GM12878 (cell line): Measurements from ENCODE around the gene CLK4. TPM values are rescaled to one million over a fixed set of nuclear protein-coding genes. Genes with fewer than 3 reads are reported as not detected.
A peak's percentile ranks its signal among the peaks of the same experiment; 100 is the strongest.

ENCODE experiments used
- ATAC-seq: fragments of 200-7000 bp; cut with Tn5 transposase; 3 replicates; pipeline ENCODE4 v1.9.1; 2020; ENCODE audit warnings: mild to moderate bottlenecking, moderate library complexity
- BruUV-seq: library from RNA; stranded (reverse); fragments of 400-500 nt; replicated peaks from 2 replicates; lab custom pipeline; 2021; lab: Mats Ljungman, UMichigan
- CTCF ChIA-PET: fragments of 300-600 bp; sonication (Branson Sonifier 250); formaldehyde crosslinking; extraction: SDS; loops from one replicate; lab custom pipeline; 2021; ENCODE audit warnings: inconsistent platforms; lab: Yijun Ruan, JAX
- POLR2A ChIA-PET: fragments of 350-600 bp; formaldehyde crosslinking; extraction: SDS; loops from one replicate; lab custom pipeline; 2021; ENCODE audit warnings: inconsistent platforms; lab: Charles Lee
- RAD21 ChIA-PET: fragments of 300-600 bp; sonication (Branson Sonifier 250); formaldehyde crosslinking; loops from one replicate; lab custom pipeline; 2023; ENCODE audit warnings: antibody characterized with exemption; ENCODE audit not compliant: unreplicated experiment; lab: Charles Lee
- SMC1A ChIA-PET: fragments of 300-600 bp; sonication (Branson Sonifier 250); formaldehyde crosslinking; loops from one replicate; lab custom pipeline; 2023; ENCODE audit not compliant: unreplicated experiment, uncharacterized antibody; lab: Charles Lee
- DNase-seq: peaks from one replicate; pipeline ENCODE4 v3.0.0-alpha.2; 2011; ENCODE audit warnings: low read depth, low spot score
- FAIRE-seq: peaks from 3 replicates; lab custom pipeline; 2011; peaks lifted over from hg19 to GRCh38; lab: Jason Lieb, UNC
- H2AFZ ChIP-seq: 2 replicates; pipeline ENCODE4 v1.6.0; 2011; ENCODE audit warnings: low read depth, low read length, control low read depth; ENCODE audit not compliant: control insufficient read depth
- H3K27ac ChIP-seq: 2 replicates; pipeline ENCODE4 v1.5.1; 2011; ENCODE audit warnings: control low read depth; ENCODE audit not compliant: control insufficient read depth, insufficient read depth
- H3K27me3 ChIP-seq, 2 experiments: replicated peaks in 1 of 2; 2 replicates each; pipeline versions ENCODE4 v1.6.0 to v1.6.1; 2011; ENCODE audit warnings: low read length in 1 of 2; ENCODE audit not compliant: control insufficient read depth in 2 of 2, insufficient read depth in 2 of 2
- H3K36me3 ChIP-seq, 2 experiments: 2 replicates each; pipeline ENCODE4 v1.5.1; 2011; ENCODE audit warnings: low read length in 1 of 2; ENCODE audit not compliant: control insufficient read depth in 2 of 2, insufficient read depth in 2 of 2
- H3K4me1 ChIP-seq: 2 replicates; pipeline ENCODE4 v1.6.1; 2011; ENCODE audit warnings: mild to moderate bottlenecking, low read length, moderate library complexity, mixed read lengths; ENCODE audit not compliant: control insufficient read depth, insufficient read depth
- H3K4me2 ChIP-seq: 2 replicates; pipeline ENCODE4 v1.6.0; 2011; ENCODE audit warnings: control low read depth; ENCODE audit not compliant: control insufficient read depth, insufficient read depth
- H3K4me3 ChIP-seq: fragments of 200-600 bp; sonication (generic); 2 replicates; pipeline ENCODE4 v1.5.1; 2016
- H3K79me2 ChIP-seq: 2 replicates; pipeline ENCODE4 v1.6.0; 2011; ENCODE audit warnings: low read length; ENCODE audit not compliant: control insufficient read depth, insufficient read depth
- H3K9ac ChIP-seq: 2 replicates; pipeline ENCODE4 v1.8.0; 2011; ENCODE audit warnings: low read length, control low read depth, mixed read lengths; ENCODE audit not compliant: control insufficient read depth, insufficient read depth
- H3K9me3 ChIP-seq: replicated peaks from 3 replicates; pipeline ENCODE4 v1.5.1; 2011; ENCODE audit warnings: mild to moderate bottlenecking, low read length; ENCODE audit not compliant: control insufficient read depth, insufficient read depth
- H4K20me1 ChIP-seq: 2 replicates; pipeline ENCODE4 v1.6.0; 2011; ENCODE audit not compliant: control insufficient read depth, insufficient read depth
- IRF3 ChIP-seq: fragments of 450-650 bp; IDR thresholded peaks from 2 replicates; pipeline ENCODE4 v1.6.1; 2014; ENCODE audit warnings: mild to moderate bottlenecking
- MEF2B ChIP-seq: fragments of 450-650 bp; IDR thresholded peaks from 2 replicates; pipeline ENCODE4 v1.6.1; 2018; ENCODE audit warnings: mild to moderate bottlenecking, moderate library complexity; ENCODE audit not compliant: partially characterized antibody, poor library complexity, severe bottlenecking
- ZNF687 ChIP-seq: fragments of 450-650 bp; IDR thresholded peaks from 2 replicates; pipeline ENCODE4 v1.6.1; 2017; ENCODE audit warnings: mild to moderate bottlenecking, moderate library complexity
- ZZZ3 ChIP-seq: IDR thresholded peaks from 2 replicates; pipeline ENCODE4 v1.6.1; 2011; ENCODE audit warnings: low read depth; ENCODE audit not compliant: control insufficient read depth, insufficient read length
- WGBS: methylation state at CpG from one replicate; pipeline ENCODE4 v1.1.6; 2016; ENCODE audit warnings: low lambda C conversion rate; ENCODE audit not compliant: insufficient replicate concordance, insufficient coverage; ENCODE audit errors: missing lambda C conversion rate; 5-methylcytosine and 5-hydroxymethylcytosine counted together
- in situ Hi-C: fragments of 300-500 bp; cut with MboI; formaldehyde crosslinking; loops from 9 replicates; pipeline ENCODE4 v1.14.3; 2018; ENCODE audit warnings: mixed read lengths
- intact Hi-C: fragments of 100-400 bp; cut with micrococcal nuclease; formaldehyde crosslinking; loops from one replicate; pipeline ENCODE4 v1.14.2; 2022; ENCODE audit not compliant: unreplicated experiment
- polyA plus RNA-seq, 11 experiments: library from polyadenylated mRNA; depleted of rRNA in 4 of 11; unstranded in 6 of 11; stranded (reverse) in 5 of 11; fragments of >200 nt; fragmentation: Nextera tagmentation in 4 of 11; fragmentation: Illumina TruSeq in 1 of 11; extraction: Ambion mirVana in 4 of 11; extraction: Trizol in 1 of 11; gene quantifications; 1 replicate in 1 of 11; 2 replicates in 10 of 11; pipeline versions ENCODE4 v1.2.1 to v1.2.3, GENCODE V29; 2011 to 2016; ENCODE audit warnings: inconsistent platforms in 2 of 11, missing spikeins in 2 of 11, low read depth in 1 of 11
- total RNA-seq, 4 experiments: library from RNA; depleted of rRNA in 3 of 4; stranded (reverse); fragments of >200 nt in 3 of 4; fragmentation: Illumina TruSeq in 1 of 4; extraction: Trizol in 1 of 4; gene quantifications; 2 replicates each; pipeline versions ENCODE4 v1.2.1 to v1.2.3, GENCODE V29; 2013 to 2021

The CLK4 gene
- total and polyA plus RNA-seq, 10 of the 15 experiments (the other 5 are each of a cell fraction or from before 2014, with no cell fraction given) = 13.6 to 47.9 (median 19.1) TPM

GRCh38 chr5:178627259-178627598 lies 379 bp upstream of the CLK4 start:
- 9% methylated on average over 14 of the region's 20 CpGs for WGBS
- BruUV-seq = no TSS peak
- H3K4me1 ChIP-seq = no peaks in the 10 kb centered on the region
- peaks cover 0 to 3% of the 10 kb centered on the region in 2 experiments; a peak in 2 of 4 replicates for H3K36me3 ChIP-seq
- POLR2A ChIA-PET = interaction anchor here (0.8 to 1.4 kb wide), 2 partner anchors 11 to 103 kb away, joined by 3 to 5 read pairs; partner anchors contain the start of gene ZNF354A
- peak overlapping the region; percentile 90 for H3K4me2 ChIP-seq
- RAD21 ChIA-PET = no interaction called here
- peak overlapping the region; percentile 52 for H3K9ac ChIP-seq
- ATAC-seq (peak; percentile 19; the same call in 2 of the 3 replicates), FAIRE-seq (no peak), DNase-seq (no peak)
- SMC1A ChIA-PET = interaction anchor here (1.3 kb wide), 1 partner anchor 11 kb away, joined by 4 read pairs; no protein-coding TSS in a partner anchor
- H3K79me2 ChIP-seq = peaks cover 46% of the 10 kb centered on the region
- H3K27ac ChIP-seq = peak overlapping the region; percentile 13; the same call in 1 of the 2 replicates
- H3K27me3 ChIP-seq = no peaks in the 10 kb centered on the region
- CTCF ChIA-PET = no interaction called here
- H3K4me3 ChIP-seq = peak overlapping the region; percentile 62
- no peaks in the 10 kb centered on the region; the same call in 2 of the 3 replicates for H3K9me3 ChIP-seq
- in situ Hi-C loops (loop anchor here (10.0 kb wide), 1 partner anchor 918 kb away; no protein-coding TSS in a partner anchor), intact Hi-C loops (loop anchor here (10.0 kb wide), 2 partner anchors 228 to 928 kb away; partner anchors contain the start of genes RUFY1 and ZNF354B)
- H4K20me1 ChIP-seq = no peaks in the 10 kb centered on the region
- peak overlapping the region; percentile 91 for H2AFZ ChIP-seq
- TF ChIP-seq ZNF687 = peak; percentile 18; the same call in 1 of the 2 replicates
- TF ChIP-seq ZZZ3 = no peak
- no peak for TF ChIP-seq IRF3
- peak; percentile 47 for TF ChIP-seq MEF2B
